A549 (cell line): ENCODE results near the gene MEF2B.
"Not testable (repeated sequence)": the region's sequence is repeated elsewhere in the genome, so short reads cannot be mapped to it uniquely, and the experiment has no call there.

Source experiments
- PHF8 ChIP-seq: fragments of 200-600 bp; sonication (generic); IDR thresholded peaks from 2 replicates; pipeline ENCODE4 v1.6.1; 2016; ENCODE audit warnings: low read depth, mild to moderate bottlenecking, antibody characterized with exemption, moderate library complexity, borderline replicate concordance
- TF ChIP-seq, protein P1 (sequence below): fragments of >200 bp; sonication (Bioruptor Twin); formaldehyde crosslinking; IDR thresholded peaks from 3 replicates; pipeline ENCODE4 v1.5.1; 2016
- TF ChIP-seq, protein P2 (sequence below): IDR thresholded peaks from 2 replicates; pipeline ENCODE4 v1.6.1; 2012
- TF ChIP-seq, protein P3 (sequence below): IDR thresholded peaks from 2 replicates; pipeline ENCODE4 v1.6.1; 2012

DNA sequence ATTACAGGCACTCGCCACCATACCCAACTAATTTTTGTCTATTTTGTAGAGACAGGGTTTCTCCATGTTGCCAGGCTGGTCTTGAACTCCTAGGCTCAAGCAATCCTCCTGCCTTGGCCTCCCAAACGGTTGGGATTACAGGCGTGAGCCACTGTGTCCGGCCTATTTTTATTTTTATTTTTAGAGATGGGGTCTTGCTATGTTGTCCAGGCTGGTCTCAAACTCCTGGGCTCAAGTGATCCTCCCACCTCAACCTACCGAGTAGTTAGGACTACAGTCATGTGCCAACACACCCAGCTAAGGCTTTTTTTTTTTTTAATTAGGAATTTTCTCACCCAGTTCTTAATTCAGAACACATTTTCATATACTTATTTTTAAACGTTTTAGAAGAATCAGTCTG, 34.4 kb downstream of the MEF2B start:
- TF ChIP-seq, protein P1, sequence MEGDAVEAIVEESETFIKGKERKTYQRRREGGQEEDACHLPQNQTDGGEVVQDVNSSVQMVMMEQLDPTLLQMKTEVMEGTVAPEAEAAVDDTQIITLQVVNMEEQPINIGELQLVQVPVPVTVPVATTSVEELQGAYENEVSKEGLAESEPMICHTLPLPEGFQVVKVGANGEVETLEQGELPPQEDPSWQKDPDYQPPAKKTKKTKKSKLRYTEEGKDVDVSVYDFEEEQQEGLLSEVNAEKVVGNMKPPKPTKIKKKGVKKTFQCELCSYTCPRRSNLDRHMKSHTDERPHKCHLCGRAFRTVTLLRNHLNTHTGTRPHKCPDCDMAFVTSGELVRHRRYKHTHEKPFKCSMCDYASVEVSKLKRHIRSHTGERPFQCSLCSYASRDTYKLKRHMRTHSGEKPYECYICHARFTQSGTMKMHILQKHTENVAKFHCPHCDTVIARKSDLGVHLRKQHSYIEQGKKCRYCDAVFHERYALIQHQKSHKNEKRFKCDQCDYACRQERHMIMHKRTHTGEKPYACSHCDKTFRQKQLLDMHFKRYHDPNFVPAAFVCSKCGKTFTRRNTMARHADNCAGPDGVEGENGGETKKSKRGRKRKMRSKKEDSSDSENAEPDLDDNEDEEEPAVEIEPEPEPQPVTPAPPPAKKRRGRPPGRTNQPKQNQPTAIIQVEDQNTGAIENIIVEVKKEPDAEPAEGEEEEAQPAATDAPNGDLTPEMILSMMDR: not testable (repeated sequence)
- TF ChIP-seq, protein P2, sequence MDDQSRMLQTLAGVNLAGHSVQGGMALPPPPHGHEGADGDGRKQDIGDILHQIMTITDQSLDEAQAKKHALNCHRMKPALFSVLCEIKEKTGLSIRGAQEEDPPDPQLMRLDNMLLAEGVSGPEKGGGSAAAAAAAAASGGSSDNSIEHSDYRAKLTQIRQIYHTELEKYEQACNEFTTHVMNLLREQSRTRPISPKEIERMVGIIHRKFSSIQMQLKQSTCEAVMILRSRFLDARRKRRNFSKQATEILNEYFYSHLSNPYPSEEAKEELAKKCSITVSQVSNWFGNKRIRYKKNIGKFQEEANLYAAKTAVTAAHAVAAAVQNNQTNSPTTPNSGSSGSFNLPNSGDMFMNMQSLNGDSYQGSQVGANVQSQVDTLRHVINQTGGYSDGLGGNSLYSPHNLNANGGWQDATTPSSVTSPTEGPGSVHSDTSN: not testable (repeated sequence)
- TF ChIP-seq, protein P3, sequence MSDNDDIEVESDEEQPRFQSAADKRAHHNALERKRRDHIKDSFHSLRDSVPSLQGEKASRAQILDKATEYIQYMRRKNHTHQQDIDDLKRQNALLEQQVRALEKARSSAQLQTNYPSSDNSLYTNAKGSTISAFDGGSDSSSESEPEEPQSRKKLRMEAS: not testable (repeated sequence)
- not testable (repeated sequence) for TF ChIP-seq PHF8
